ENCODE results near the gene RNF138. TPM values are rescaled to one million over a fixed set of nuclear protein-coding genes. Genes with fewer than 3 reads are reported as not detected.

The RNF138 gene
- total RNA-seq, 1 experiment from 2014 or later: 73.5 TPM

DNA sequence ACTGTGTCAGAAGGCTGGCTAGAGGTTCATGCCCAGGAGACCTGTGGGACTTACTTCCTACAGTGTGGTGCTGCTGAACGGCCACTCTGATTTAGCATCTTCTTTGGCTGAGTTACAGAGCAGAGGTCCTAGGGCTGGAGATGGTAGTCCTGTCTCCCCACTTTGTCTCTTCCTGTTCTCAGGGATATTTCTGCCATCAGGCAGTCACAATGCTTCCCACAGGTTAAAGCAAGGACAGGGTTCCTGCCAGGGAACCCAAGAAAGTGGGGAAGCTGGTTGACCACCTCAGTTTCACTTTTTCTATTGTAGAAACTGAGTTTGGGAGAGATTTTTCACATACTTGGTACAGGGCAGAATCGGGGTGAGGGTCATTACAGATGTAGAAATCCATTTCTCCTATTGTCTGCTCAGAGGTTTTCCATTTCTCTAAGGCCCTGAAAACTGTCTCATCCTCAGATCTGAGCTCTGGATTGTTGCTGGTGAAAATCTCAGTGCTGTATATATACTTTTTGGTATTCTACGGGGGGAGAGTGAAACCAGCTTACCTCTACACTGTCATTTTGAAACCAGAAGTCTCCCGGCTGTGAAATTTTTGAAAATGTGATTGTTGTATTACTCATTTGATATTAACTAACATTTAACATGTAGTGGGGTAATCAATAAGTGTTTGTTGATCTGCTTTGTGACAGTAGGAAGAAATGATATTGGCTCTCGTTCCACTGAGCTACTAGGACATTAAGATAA is 61.2 kb downstream of the RNF138 start:
- no peak overlapping the region for H3K4me2 ChIP-seq (ENCODE audit: insufficient read depth, insufficient read length, low read length)
- H2AFZ ChIP-seq (ENCODE audit: low read length): no peak overlapping the region
- H2BK15ac ChIP-seq (ENCODE audit: low read depth, low read length): no peak overlapping the region
- H2BK5ac ChIP-seq (ENCODE audit: insufficient read length, low read length): no peak overlapping the region
- no peak overlapping the region for H3K9ac ChIP-seq (ENCODE audit: extremely low read depth, insufficient read length, low read length)
- H3K27me3 Mint-ChIP-seq (ENCODE audit: low read depth): no peaks in the 10 kb centered on the region
- H3K4me1 ChIP-seq (ENCODE audit: insufficient read depth, low read length): no peaks in the 10 kb centered on the region
- H4K5ac ChIP-seq (ENCODE audit: insufficient read length, low read depth, low read length): no peak overlapping the region
- no peak overlapping the region for H4K8ac ChIP-seq (replicated peaks; ENCODE audit: insufficient read length, low read depth, low read length)
- H3K4me1 Mint-ChIP-seq: peaks cover 4 to 5% of the 10 kb centered on the region in 2 experiments
- no peak overlapping the region for H4K91ac ChIP-seq (ENCODE audit: insufficient read length, low read depth, low read length)
- H4K20me1 ChIP-seq (ENCODE audit: control insufficient read depth, insufficient read depth, insufficient read length): no peaks in the 10 kb centered on the region
- no peaks in the 10 kb centered on the region for H3K23me2 ChIP-seq (ENCODE audit: insufficient read length, low read depth, low read length, poor library complexity, severe bottlenecking)
- no peak overlapping the region for H2BK120ac ChIP-seq (ENCODE audit: low read depth, low read length, poor library complexity, severe bottlenecking)
- H3K79me2 ChIP-seq (ENCODE audit: insufficient read depth, low read length): no peaks in the 10 kb centered on the region
- H3K27me3 ChIP-seq (ENCODE audit: insufficient read depth, low read length): no peaks in the 10 kb centered on the region
- no peak overlapping the region for H2AK5ac ChIP-seq (ENCODE audit: insufficient read length, low read length)
- no peak overlapping the region for H2BK20ac ChIP-seq (ENCODE audit: low read depth, low read length, poor library complexity, severe bottlenecking)
- peaks cover 0 to 3% of the 10 kb centered on the region in 2 experiments; a peak in 3 of 5 replicates for H3K9me3 Mint-ChIP-seq
- H3K18ac ChIP-seq (ENCODE audit: insufficient read length, low read depth, low read length): no peak overlapping the region
- no peak overlapping the region for H3K27ac Mint-ChIP-seq
- no CpG with 5 or more reads among the region's 5 CpGs for WGBS (ENCODE audit: extremely low coverage, insufficient read length, low lambda C conversion rate)
- no peak overlapping the region for H3K56ac ChIP-seq (ENCODE audit: insufficient read length, low read depth, low read length)
- TF ChIP-seq, protein P1, sequence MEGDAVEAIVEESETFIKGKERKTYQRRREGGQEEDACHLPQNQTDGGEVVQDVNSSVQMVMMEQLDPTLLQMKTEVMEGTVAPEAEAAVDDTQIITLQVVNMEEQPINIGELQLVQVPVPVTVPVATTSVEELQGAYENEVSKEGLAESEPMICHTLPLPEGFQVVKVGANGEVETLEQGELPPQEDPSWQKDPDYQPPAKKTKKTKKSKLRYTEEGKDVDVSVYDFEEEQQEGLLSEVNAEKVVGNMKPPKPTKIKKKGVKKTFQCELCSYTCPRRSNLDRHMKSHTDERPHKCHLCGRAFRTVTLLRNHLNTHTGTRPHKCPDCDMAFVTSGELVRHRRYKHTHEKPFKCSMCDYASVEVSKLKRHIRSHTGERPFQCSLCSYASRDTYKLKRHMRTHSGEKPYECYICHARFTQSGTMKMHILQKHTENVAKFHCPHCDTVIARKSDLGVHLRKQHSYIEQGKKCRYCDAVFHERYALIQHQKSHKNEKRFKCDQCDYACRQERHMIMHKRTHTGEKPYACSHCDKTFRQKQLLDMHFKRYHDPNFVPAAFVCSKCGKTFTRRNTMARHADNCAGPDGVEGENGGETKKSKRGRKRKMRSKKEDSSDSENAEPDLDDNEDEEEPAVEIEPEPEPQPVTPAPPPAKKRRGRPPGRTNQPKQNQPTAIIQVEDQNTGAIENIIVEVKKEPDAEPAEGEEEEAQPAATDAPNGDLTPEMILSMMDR (conservative IDR thresholded peaks at IDR 0.05): no peak
- no peaks in the 10 kb centered on the region; a peak in 1 of 7 replicates for H3K36me3 Mint-ChIP-seq (ENCODE audit: insufficient read depth in 1 of 3, low read depth in 3 of 3)
- no peak overlapping the region for H3K14ac ChIP-seq (ENCODE audit: insufficient read depth, low read length)
- H3K4me3 Mint-ChIP-seq: no peak overlapping the region
- H3K27ac ChIP-seq (ENCODE audit: insufficient read length, low read depth, low read length): no peak overlapping the region
- no peaks in the 10 kb centered on the region for H3K9me3 ChIP-seq (ENCODE audit: control insufficient read depth, low read depth, low read length)
- H2BK12ac ChIP-seq (ENCODE audit: insufficient read length, low read depth, low read length): no peak overlapping the region
- no peak overlapping the region for H3K23ac ChIP-seq (ENCODE audit: insufficient read length, low read depth, low read length)
- no peak overlapping the region for H3K4ac ChIP-seq (ENCODE audit: low read depth, low read length)
- DNase-seq: no peak
- H3K79me1 ChIP-seq (ENCODE audit: insufficient read depth, low read depth, low read length, poor library complexity, severe bottlenecking): no peaks in the 10 kb centered on the region
- no peak overlapping the region for H3T11ph ChIP-seq (ENCODE audit: low read length)
